Measurements from ENCODE around the gene IFNA13. TPM values are rescaled to one million over a fixed set of nuclear protein-coding genes. Genes with fewer than 3 reads are reported as not detected.

IFNA13 gene
- not detected for total RNA-seq

GRCh38 chr9:21367957-21368356 lies at the start of gene IFNA13:
IFNA13 (minus strand) TSS chr9:21368057; CDS start chr9:21368010, 47 bp downstream.
- H3K4me3 ChIP-seq (ENCODE audit: low read depth, poor library complexity, severe bottlenecking) = no peak within 1 kb of the TSS
- DNase-seq (ENCODE audit: low spot score in 2 of 2) = no peak
- intact Hi-C loops (cut with DNase I; ENCODE audit: low total_unique reads) = no loop called here
- 86 to 89% methylated on average over 3 of the region's 3 CpGs for WGBS, 2 donors
- no peak for TF ChIP-seq CTCF (IDR thresholded peaks at IDR 0.05)
- TF ChIP-seq POLR2A (IDR thresholded peaks at IDR 0.05) = no peak

DNA sequence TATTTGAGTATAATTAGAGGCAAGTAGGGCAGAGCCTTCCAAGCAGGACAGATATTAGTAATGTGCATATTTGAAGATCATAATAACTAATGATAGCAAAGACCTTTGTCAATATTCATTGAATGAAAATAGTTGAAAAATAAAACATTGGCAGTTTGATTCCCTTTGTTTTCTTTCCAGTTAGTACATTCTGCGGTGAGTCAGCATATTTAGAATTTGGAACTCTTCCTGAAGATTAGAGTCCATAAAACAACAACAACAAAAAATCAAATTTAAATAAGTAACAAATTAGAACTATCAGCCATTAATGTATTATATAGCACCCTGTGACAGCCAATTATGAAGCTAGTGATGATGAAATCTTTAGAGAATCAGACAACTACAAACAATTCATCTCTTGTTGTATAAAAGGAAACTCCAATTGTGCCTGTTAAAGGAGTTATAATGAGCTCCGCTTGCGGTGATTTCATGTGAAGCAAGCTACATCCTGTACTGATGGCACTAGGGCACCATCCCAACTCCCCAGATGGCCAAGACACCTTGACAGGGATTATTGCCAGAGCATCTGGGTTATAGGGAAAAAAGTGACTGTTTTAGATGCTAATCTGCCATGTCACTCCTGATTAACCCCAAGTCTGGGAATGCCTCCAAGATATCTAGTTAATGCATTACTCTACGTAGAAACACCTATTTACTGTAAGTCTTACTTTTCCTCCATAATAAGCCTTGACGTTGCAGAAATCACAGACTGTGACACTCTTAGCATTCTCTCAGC lies 47.8 kb upstream of the IFNA13 start:
- 43 to 51% methylated on average over 5 of the region's 5 CpGs for WGBS, 2 donors
- no peak overlapping the region for H3K4me3 ChIP-seq (ENCODE audit: low read depth, poor library complexity, severe bottlenecking)
- intact Hi-C loops (cut with DNase I; ENCODE audit: low total_unique reads) = no loop called here
- TF ChIP-seq POLR2A (IDR thresholded peaks at IDR 0.05) (no peak), CTCF (IDR thresholded peaks at IDR 0.05) (no peak)
- DNase-seq (ENCODE audit: low spot score in 2 of 2) = no peak

- TF ChIP-seq CTCF (IDR thresholded peaks at IDR 0.05) (no peak), POLR2A (IDR thresholded peaks at IDR 0.05) (no peak)
- 96 to 100% methylated on average over 2 of the region's 2 CpGs for WGBS, 2 donors
- intact Hi-C loops (cut with DNase I; ENCODE audit: low total_unique reads) = no loop called here
These were observed 46.5 kb upstream of the IFNA13 start for GRCh38 chr9:21414220-21414940.

GRCh38 chr9:21413624-21414023 lies 45.8 kb upstream of the IFNA13 start:
- no peak for TF ChIP-seq CTCF (IDR thresholded peaks at IDR 0.05)
- TF ChIP-seq POLR2A (IDR thresholded peaks at IDR 0.05) = no peak
- intact Hi-C loops (cut with DNase I; ENCODE audit: low total_unique reads) = no loop called here
- no peak for DNase-seq (ENCODE audit: low spot score in 2 of 2)
- 65 to 78% methylated on average over 5 of the region's 5 CpGs for WGBS, 2 donors
- no peak overlapping the region for H3K4me3 ChIP-seq (ENCODE audit: low read depth, poor library complexity, severe bottlenecking)

More at GRCh38 chr9:21414220-21414940, 46.5 kb upstream of the IFNA13 start:
- no peak for DNase-seq (ENCODE audit: low spot score in 2 of 2)
- H3K4me3 ChIP-seq (ENCODE audit: low read depth, poor library complexity, severe bottlenecking) = no peak overlapping the region

- WGBS, 2 donors = 87 to 89% methylated on average over 4 of the region's 4 CpGs
- TF ChIP-seq POLR2A (IDR thresholded peaks at IDR 0.05) = no peak
- TF ChIP-seq CTCF (IDR thresholded peaks at IDR 0.05) = no peak
- intact Hi-C loops (cut with DNase I; ENCODE audit: low total_unique reads) = no loop called here
- DNase-seq (ENCODE audit: low spot score in 2 of 2) = no peak
- no peak overlapping the region for H3K4me3 ChIP-seq (ENCODE audit: low read depth, poor library complexity, severe bottlenecking)
These were observed 45.3 kb upstream of the IFNA13 start for GRCh38 chr9:21413151-21413550.

Data from lower leg skin (tissue), 4 donors.